Thoracic aorta (tissue), 2 donors: ENCODE data around the gene ZNF688. TPM values are rescaled to one million over a fixed set of nuclear protein-coding genes. Genes with fewer than 3 reads are reported as not detected.

Experiments used
- ATAC-seq: fragments of 150-250 bp; one replicate; pipeline ENCODE4 v1.8.0; 2017; ENCODE audit warnings: low read depth; ENCODE audit not compliant: insufficient number of reproducible peaks, low FRiP score
- DNase-seq: peaks from one replicate; pipeline ENCODE4 v3.0.0-alpha.2; 2020; ENCODE audit warnings: low spot score
- H3K27ac ChIP-seq, 2 donors: fragments of 200-600 bp; sonication (generic); 1 replicate in 1 of 2; 2 replicates in 1 of 2; pipeline ENCODE4 v1.5.1; 2016; ENCODE audit warnings: mild to moderate bottlenecking in 2 of 2, moderate library complexity in 2 of 2
- H3K27me3 ChIP-seq: fragments of 200-600 bp; sonication (generic); replicated peaks from 2 replicates; pipeline ENCODE4 v1.6.0; 2016; ENCODE audit warnings: mild to moderate bottlenecking; ENCODE audit not compliant: insufficient read depth
- H3K36me3 ChIP-seq: fragments of 200-600 bp; sonication (generic); one replicate; pipeline ENCODE4 v1.5.1; 2016
- H3K4me1 ChIP-seq, 2 donors: fragments of 200-600 bp; sonication (generic); 1 replicate in 1 of 2; 2 replicates in 1 of 2; pipeline versions ENCODE4 v1.5.1 to v1.6.0; 2016; ENCODE audit warnings: low read depth in 2 of 2, mild to moderate bottlenecking in 1 of 2; ENCODE audit not compliant: control insufficient read depth in 1 of 2
- H3K4me3 ChIP-seq: fragments of 200-600 bp; sonication (generic); 2 replicates; pipeline ENCODE4 v1.5.1; 2016; ENCODE audit warnings: mild to moderate bottlenecking
- H3K9me3 ChIP-seq: fragments of 200-600 bp; sonication (generic); 2 replicates; pipeline ENCODE4 v1.5.1; 2016
- total RNA-seq, 2 donors: library from RNA; depleted of rRNA; stranded (reverse); fragments of >200 nt; gene quantifications; one replicate each; pipeline versions ENCODE4 v1.1.0 to v1.2.3, GENCODE V29; 2016
- TF ChIP-seq, protein P1 (sequence below): fragments of 200-600 bp; sonication (generic); IDR thresholded peaks from one replicate; pipeline ENCODE4 v1.5.1; 2019; ENCODE audit warnings: antibody characterized with exemption

ZNF688 gene
- 10 to 100 TPM in 1 of 2 donors, 1 to 10 TPM in 1; 9.2 to 24.2 TPM for total RNA-seq

DNA sequence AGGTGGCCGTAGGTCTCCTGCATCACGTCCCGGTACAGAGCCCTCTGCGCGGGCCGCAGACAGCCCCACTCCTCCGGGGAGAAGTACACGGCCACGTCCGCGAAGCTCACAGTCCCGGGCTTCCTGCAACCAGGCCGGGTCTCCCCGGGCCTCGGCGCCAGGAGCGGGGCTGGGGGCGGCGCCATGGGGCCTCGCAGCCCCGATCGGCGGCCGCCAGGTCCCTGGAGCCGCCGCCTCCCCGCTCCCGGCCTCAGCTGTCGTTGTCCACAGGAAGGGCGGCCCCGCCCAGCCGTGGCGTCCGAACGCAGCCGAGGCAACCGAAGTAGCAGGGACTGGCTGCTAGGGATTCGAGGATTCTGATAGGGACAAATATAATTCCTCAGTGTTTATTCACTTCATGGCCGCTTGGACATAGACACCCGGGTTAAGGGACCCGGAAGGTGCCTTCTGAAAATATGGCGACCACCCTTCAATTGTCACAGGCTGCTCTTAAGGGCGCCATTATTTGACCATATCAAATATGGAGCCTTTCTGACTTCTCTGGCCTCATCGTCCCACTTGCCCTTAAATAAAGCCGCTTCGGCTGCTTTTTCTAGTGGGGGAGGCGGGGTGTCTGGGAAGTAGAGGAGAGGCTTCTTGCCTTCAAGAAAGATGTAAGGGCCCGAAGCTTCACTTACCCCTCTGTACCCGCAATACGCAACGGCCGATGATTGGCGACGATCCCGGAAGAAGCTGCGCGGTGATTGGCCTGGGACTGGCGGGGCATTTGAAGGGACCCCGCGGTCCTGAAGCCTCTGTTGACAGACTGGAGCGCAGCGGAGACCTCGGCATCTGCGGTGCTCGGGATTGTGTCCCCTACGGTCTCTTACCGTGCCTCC is at the start of gene ZNF688:
TSS of gene ZNF688 (minus strand) at position 270 of the 878 bp plus-strand sequence. CDS start at position 185, 85 bp downstream.
- TF ChIP-seq, protein P1, sequence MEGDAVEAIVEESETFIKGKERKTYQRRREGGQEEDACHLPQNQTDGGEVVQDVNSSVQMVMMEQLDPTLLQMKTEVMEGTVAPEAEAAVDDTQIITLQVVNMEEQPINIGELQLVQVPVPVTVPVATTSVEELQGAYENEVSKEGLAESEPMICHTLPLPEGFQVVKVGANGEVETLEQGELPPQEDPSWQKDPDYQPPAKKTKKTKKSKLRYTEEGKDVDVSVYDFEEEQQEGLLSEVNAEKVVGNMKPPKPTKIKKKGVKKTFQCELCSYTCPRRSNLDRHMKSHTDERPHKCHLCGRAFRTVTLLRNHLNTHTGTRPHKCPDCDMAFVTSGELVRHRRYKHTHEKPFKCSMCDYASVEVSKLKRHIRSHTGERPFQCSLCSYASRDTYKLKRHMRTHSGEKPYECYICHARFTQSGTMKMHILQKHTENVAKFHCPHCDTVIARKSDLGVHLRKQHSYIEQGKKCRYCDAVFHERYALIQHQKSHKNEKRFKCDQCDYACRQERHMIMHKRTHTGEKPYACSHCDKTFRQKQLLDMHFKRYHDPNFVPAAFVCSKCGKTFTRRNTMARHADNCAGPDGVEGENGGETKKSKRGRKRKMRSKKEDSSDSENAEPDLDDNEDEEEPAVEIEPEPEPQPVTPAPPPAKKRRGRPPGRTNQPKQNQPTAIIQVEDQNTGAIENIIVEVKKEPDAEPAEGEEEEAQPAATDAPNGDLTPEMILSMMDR, result no peak

DNA sequence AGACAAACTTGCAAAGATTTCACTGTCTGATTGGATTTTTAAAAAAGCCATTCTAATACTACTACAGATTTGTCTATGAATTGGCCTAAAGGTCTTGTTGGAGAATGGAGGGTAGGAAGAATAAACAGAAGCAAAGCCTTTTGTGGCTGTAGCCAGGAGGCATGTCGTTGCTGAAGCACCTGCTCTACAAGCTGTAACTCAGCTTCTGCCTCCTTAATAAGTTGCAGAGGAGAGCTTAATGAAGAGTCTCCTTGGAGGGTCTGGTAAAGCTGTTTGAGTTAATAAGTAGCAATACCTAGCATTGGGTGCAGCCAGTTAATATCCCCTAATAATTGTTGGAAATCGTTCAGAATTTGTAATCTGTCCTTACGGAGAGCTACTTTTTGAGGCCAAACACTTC is 48.7 kb upstream of the ZNF688 start:
- DNase-seq, result no peak
- ATAC-seq, result no peak
- H3K4me3 ChIP-seq, result no peak overlapping the region
- H3K9me3 ChIP-seq, result no peaks in the 10 kb centered on the region
- H3K27me3 ChIP-seq, result no peaks in the 10 kb centered on the region
- TF ChIP-seq, protein P1, result no peak
- no peaks in the 10 kb centered on the region for H3K4me1 ChIP-seq
- H3K36me3 ChIP-seq, result no peaks in the 10 kb centered on the region
- H3K27ac ChIP-seq, result no peak overlapping the region

More for the DNA sequence above, at the start of gene ZNF688:
- Histone ChIP-seq H3K9me3 (no peaks in the 10 kb centered on the region), H3K4me3 (peak within 1 kb of the TSS; percentile 96), H3K36me3 (no peaks in the 10 kb centered on the region), H3K27ac (peak within 1 kb of the TSS; percentile 93 to 99), H3K4me1 (peaks cover 15 to 24% of the 10 kb centered on the region in 2 donors), H3K27me3 (no peaks in the 10 kb centered on the region)
- DNase-seq, result peak; percentile 94
- ATAC-seq, result peak; percentile 95

DNA sequence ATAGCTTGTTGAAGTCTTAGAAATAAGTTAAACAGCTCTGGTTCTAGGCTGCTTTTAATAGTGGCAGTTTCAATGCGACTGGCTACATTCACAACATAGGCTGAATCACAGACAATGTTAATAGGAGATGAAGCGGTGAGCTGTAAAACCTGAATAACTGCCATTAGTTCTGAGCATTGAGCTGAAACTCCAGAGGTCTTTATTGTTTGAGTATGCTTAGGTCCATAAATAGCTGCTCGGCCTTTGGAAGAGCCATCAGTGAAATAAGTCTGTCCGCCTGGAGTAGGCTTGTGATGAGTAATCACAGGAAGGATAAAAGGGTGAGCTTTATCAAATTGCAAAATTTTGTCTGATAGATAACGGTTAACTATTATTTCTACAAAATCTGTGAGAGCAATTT is 48.1 kb upstream of the ZNF688 start:
- H3K4me1 ChIP-seq, result no peaks in the 10 kb centered on the region
- no peak for ATAC-seq
- DNase-seq, result no peak
- H3K36me3 ChIP-seq, result no peaks in the 10 kb centered on the region
- no peaks in the 10 kb centered on the region for H3K9me3 ChIP-seq
- H3K4me3 ChIP-seq, result no peak overlapping the region
- no peaks in the 10 kb centered on the region for H3K27me3 ChIP-seq
- no peak overlapping the region for H3K27ac ChIP-seq
- TF ChIP-seq, protein P1, result no peak

DNA sequence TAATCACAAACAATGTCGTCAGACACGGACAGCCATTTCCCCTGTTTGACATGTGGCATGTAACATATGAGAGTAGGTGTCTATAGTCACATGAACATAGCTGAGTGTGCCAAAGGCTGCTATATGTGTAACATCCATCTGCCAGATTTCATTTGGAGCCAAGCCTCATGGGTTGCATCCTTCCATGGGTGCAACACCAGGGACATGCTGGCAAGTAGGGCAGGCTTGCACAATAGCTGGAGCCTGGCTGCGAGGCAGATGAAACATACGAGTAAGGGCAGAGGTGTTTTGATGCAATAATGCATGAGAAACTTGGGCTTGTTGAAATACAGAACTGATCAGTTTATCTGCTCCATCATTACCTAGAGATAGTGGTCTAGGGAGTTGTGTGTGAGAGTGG is 47.7 kb upstream of the ZNF688 start:
- Histone ChIP-seq H3K27ac (no peak overlapping the region), H3K36me3 (no peaks in the 10 kb centered on the region), H3K27me3 (no peaks in the 10 kb centered on the region), H3K9me3 (no peaks in the 10 kb centered on the region), H3K4me1 (no peaks in the 10 kb centered on the region), H3K4me3 (no peak overlapping the region)
- TF ChIP-seq, protein P1, result no peak
- DNase-seq (no peak), ATAC-seq (no peak)

DNA sequence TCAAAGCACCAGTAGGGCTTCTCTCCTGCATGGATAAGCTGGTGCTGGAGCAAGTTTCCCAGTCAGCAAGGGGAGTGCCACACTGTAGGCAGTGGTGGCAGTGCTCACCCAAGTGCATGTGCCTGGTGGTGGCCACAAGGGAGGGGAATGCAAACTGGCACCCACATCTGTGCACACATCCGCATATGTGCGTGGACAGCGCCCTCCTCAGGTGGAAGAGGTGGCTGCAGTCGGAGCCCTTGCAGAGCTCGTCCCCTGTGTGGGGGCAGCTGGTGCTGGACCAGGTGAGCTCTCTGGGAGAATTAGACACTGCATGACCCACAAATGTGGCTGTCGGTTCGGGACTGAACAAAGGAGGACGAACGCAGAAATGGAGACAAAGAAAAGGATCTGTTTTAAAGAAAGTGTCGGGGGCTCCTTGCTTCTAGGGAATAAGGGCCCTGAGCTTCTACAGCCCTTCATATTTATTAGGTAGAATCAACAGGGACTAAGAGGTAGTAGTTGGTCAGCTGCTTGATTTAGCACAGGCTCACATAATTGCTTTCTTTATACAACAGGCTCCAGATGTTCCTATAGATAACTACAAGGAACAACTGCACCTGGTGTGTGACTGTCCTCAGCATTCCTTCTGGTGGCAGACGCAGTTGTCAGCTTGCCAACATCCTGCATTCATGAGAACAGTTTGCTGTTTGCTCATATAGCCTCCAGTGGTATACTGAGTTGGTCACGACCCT is 44.0 kb upstream of the ZNF688 start:
- Histone ChIP-seq H3K36me3 (no peaks in the 10 kb centered on the region), H3K9me3 (no peaks in the 10 kb centered on the region), H3K27me3 (no peaks in the 10 kb centered on the region), H3K27ac (no peak overlapping the region), H3K4me1 (no peaks in the 10 kb centered on the region), H3K4me3 (no peak overlapping the region)
- DNase-seq (no peak), ATAC-seq (no peak)
- TF ChIP-seq, protein P1, result peak; percentile 25
